ENCODE results near the gene HCN4.

GRCh38 chr15:73392025-73392424 lies 23.3 kb upstream of the HCN4 start:
- TF ChIP-seq POLR2A (IDR thresholded peaks at IDR 0.05) (no peak), POLR2AphosphoS5 (IDR thresholded peaks at IDR 0.05) (no peak), EP300 (IDR thresholded peaks at IDR 0.05) (no peak)
- TF ChIP-seq, protein P1, sequence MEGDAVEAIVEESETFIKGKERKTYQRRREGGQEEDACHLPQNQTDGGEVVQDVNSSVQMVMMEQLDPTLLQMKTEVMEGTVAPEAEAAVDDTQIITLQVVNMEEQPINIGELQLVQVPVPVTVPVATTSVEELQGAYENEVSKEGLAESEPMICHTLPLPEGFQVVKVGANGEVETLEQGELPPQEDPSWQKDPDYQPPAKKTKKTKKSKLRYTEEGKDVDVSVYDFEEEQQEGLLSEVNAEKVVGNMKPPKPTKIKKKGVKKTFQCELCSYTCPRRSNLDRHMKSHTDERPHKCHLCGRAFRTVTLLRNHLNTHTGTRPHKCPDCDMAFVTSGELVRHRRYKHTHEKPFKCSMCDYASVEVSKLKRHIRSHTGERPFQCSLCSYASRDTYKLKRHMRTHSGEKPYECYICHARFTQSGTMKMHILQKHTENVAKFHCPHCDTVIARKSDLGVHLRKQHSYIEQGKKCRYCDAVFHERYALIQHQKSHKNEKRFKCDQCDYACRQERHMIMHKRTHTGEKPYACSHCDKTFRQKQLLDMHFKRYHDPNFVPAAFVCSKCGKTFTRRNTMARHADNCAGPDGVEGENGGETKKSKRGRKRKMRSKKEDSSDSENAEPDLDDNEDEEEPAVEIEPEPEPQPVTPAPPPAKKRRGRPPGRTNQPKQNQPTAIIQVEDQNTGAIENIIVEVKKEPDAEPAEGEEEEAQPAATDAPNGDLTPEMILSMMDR (IDR thresholded peaks at IDR 0.05): no peak
